Measurements from ENCODE around the gene GTF2E1.
"Not testable (repeated sequence)": the region's sequence is repeated elsewhere in the genome, so short reads cannot be mapped to it uniquely, and the experiment has no call there.

GTF2E1 gene

GRCh38 chr3:120713262-120713661 lies 29.3 kb upstream of the GTF2E1 start:
- no peaks in the 10 kb centered on the region for H3K27me3 ChIP-seq (ENCODE audit: insufficient read depth, insufficient read length)
- no peaks in the 10 kb centered on the region for H3K9me3 ChIP-seq (ENCODE audit: insufficient read depth, low read length)
- no peak for DNase-seq (ENCODE audit: low read depth, low spot score)
- H3K4me3 ChIP-seq (ENCODE audit: insufficient read length, low read depth): no peak overlapping the region
- TF ChIP-seq ZNF274 (IDR thresholded peaks at IDR 0.05; ENCODE audit: low read depth, low read length) (no peak), SUZ12 (IDR thresholded peaks at IDR 0.05; ENCODE audit: extremely low read depth, insufficient read depth, insufficient read length) (no peak), YY1 (IDR thresholded peaks at IDR 0.05; ENCODE audit: insufficient read depth, insufficient read length) (no peak)
- H3K36me3 ChIP-seq (ENCODE audit: insufficient read depth, insufficient read length, low read length): no peaks in the 10 kb centered on the region
- no peak overlapping the region for H3K9ac ChIP-seq (ENCODE audit: insufficient read length, low read depth)
- no peaks in the 10 kb centered on the region for H3K4me1 ChIP-seq (ENCODE audit: insufficient read depth, insufficient read length)

GRCh38 chr3:120719167-120719834 lies 23.2 kb upstream of the GTF2E1 start:
- H3K36me3 ChIP-seq (ENCODE audit: insufficient read depth, insufficient read length, low read length); H3K27me3 ChIP-seq (ENCODE audit: insufficient read depth, insufficient read length); H3K4me1 ChIP-seq (ENCODE audit: insufficient read depth, insufficient read length); H3K9me3 ChIP-seq (ENCODE audit: insufficient read depth, low read length): not testable (repeated sequence)
- Histone ChIP-seq H3K9ac (ENCODE audit: insufficient read length, low read depth) (peak overlapping the region; percentile 76), H3K4me3 (ENCODE audit: insufficient read length, low read depth) (peak overlapping the region; percentile 51)
- DNase-seq (ENCODE audit: low read depth, low spot score): peak; percentile 20

- Histone ChIP-seq H3K9ac (ENCODE audit: insufficient read length, low read depth) (no peak overlapping the region), H3K36me3 (ENCODE audit: insufficient read depth, insufficient read length, low read length) (peaks cover 8% of the 10 kb centered on the region), H3K4me3 (ENCODE audit: insufficient read length, low read depth) (no peak overlapping the region), H3K9me3 (ENCODE audit: insufficient read depth, low read length) (no peaks in the 10 kb centered on the region), H3K4me1 (ENCODE audit: insufficient read depth, insufficient read length) (no peaks in the 10 kb centered on the region), H3K27me3 (ENCODE audit: insufficient read depth, insufficient read length) (no peaks in the 10 kb centered on the region)
- no peak for TF ChIP-seq YY1 (IDR thresholded peaks at IDR 0.05; ENCODE audit: insufficient read depth, insufficient read length)
- no peak for TF ChIP-seq SUZ12 (IDR thresholded peaks at IDR 0.05; ENCODE audit: extremely low read depth, insufficient read depth, insufficient read length)
- TF ChIP-seq ZNF274 (IDR thresholded peaks at IDR 0.05; ENCODE audit: low read depth, low read length): no peak
- no peak for DNase-seq (ENCODE audit: low read depth, low spot score)
Observed at GRCh38 chr3:120726791-120727190, 15.8 kb upstream of the GTF2E1 start.

GRCh38 chr3:120730576-120731542 lies 11.7 kb upstream of the GTF2E1 start:
- peaks cover 8% of the 10 kb centered on the region for H3K36me3 ChIP-seq (ENCODE audit: insufficient read depth, insufficient read length, low read length)
- DNase-seq (ENCODE audit: low read depth, low spot score): no peak
- H3K9ac ChIP-seq (ENCODE audit: insufficient read length, low read depth): no peak overlapping the region
- H3K4me3 ChIP-seq (ENCODE audit: insufficient read length, low read depth): no peak overlapping the region
- TF ChIP-seq YY1 (IDR thresholded peaks at IDR 0.05; ENCODE audit: insufficient read depth, insufficient read length) (no peak), ZNF274 (IDR thresholded peaks at IDR 0.05; ENCODE audit: low read depth, low read length) (no peak), SUZ12 (IDR thresholded peaks at IDR 0.05; ENCODE audit: extremely low read depth, insufficient read depth, insufficient read length) (no peak)
- H3K9me3 ChIP-seq (ENCODE audit: insufficient read depth, low read length): no peaks in the 10 kb centered on the region
- no peaks in the 10 kb centered on the region for H3K27me3 ChIP-seq (ENCODE audit: insufficient read depth, insufficient read length)
- H3K4me1 ChIP-seq (ENCODE audit: insufficient read depth, insufficient read length): no peaks in the 10 kb centered on the region

- H3K9me3 ChIP-seq (ENCODE audit: insufficient read depth, low read length): peaks cover 16% of the 10 kb centered on the region; the same call in 1 of the 2 replicates
- not testable (repeated sequence) for H3K9ac ChIP-seq (ENCODE audit: insufficient read length, low read depth); H3K36me3 ChIP-seq (ENCODE audit: insufficient read depth, insufficient read length, low read length); H3K4me1 ChIP-seq (ENCODE audit: insufficient read depth, insufficient read length); DNase-seq (ENCODE audit: low read depth, low spot score); H3K4me3 ChIP-seq (ENCODE audit: insufficient read length, low read depth); H3K27me3 ChIP-seq (ENCODE audit: insufficient read depth, insufficient read length)
Observed at GRCh38 chr3:120738006-120738405, 4.5 kb upstream of the GTF2E1 start.

- no peak for DNase-seq (ENCODE audit: low read depth, low spot score)
- H3K27me3 ChIP-seq (ENCODE audit: insufficient read depth, insufficient read length): no peaks in the 10 kb centered on the region
- H3K9me3 ChIP-seq (ENCODE audit: insufficient read depth, low read length): peaks cover 16% of the 10 kb centered on the region; the same call in 1 of the 2 replicates
- TF ChIP-seq YY1 (IDR thresholded peaks at IDR 0.05; ENCODE audit: insufficient read depth, insufficient read length): no peak
- TF ChIP-seq ZNF274 (IDR thresholded peaks at IDR 0.05; ENCODE audit: low read depth, low read length): no peak
- no peak for TF ChIP-seq SUZ12 (IDR thresholded peaks at IDR 0.05; ENCODE audit: extremely low read depth, insufficient read depth, insufficient read length)
- no peak overlapping the region for H3K4me3 ChIP-seq (ENCODE audit: insufficient read length, low read depth)
- no peak overlapping the region for H3K9ac ChIP-seq (ENCODE audit: insufficient read length, low read depth)
- H3K4me1 ChIP-seq (ENCODE audit: insufficient read depth, insufficient read length): peaks cover 3% of the 10 kb centered on the region
- peaks cover 22% of the 10 kb centered on the region for H3K36me3 ChIP-seq (ENCODE audit: insufficient read depth, insufficient read length, low read length)
Observed at GRCh38 chr3:120741320-120741719, 1.2 kb upstream of the GTF2E1 start.

GRCh38 chr3:120741837-120742197 lies 727 bp upstream of the GTF2E1 start:
- TF ChIP-seq SUZ12 (IDR thresholded peaks at IDR 0.05; ENCODE audit: extremely low read depth, insufficient read depth, insufficient read length) (no peak), YY1 (IDR thresholded peaks at IDR 0.05; ENCODE audit: insufficient read depth, insufficient read length) (no peak), ZNF274 (IDR thresholded peaks at IDR 0.05; ENCODE audit: low read depth, low read length) (no peak)
- DNase-seq (ENCODE audit: low read depth, low spot score): no peak

More at GRCh38 chr3:120741837-120742197, 727 bp upstream of the GTF2E1 start:
- Histone ChIP-seq H3K27me3 (ENCODE audit: insufficient read depth, insufficient read length) (no peaks in the 10 kb centered on the region), H3K9me3 (ENCODE audit: insufficient read depth, low read length) (peaks cover 21% of the 10 kb centered on the region; the same call in 1 of the 2 replicates), H3K36me3 (ENCODE audit: insufficient read depth, insufficient read length, low read length) (peaks cover 24% of the 10 kb centered on the region), H3K4me1 (ENCODE audit: insufficient read depth, insufficient read length) (peaks cover 3% of the 10 kb centered on the region), H3K4me3 (ENCODE audit: insufficient read length, low read depth) (peak overlapping the region; percentile 85), H3K9ac (ENCODE audit: insufficient read length, low read depth) (peak overlapping the region; percentile 79)

Data from NT2/D1 (cell line).